SK-N-MC (cell line): ENCODE measurements around the gene VWA1.

ENCODE experiments used
- EZH2 ChIP-seq: fragments of 200-600 bp; sonication (generic); IDR thresholded peaks from one replicate; pipeline ENCODE4 v1.6.1; 2017; ENCODE audit warnings: antibody characterized with exemption
- POLR2AphosphoS5 ChIP-seq: IDR thresholded peaks from 2 replicates; pipeline ENCODE4 v1.6.1; 2012; ENCODE audit warnings: mild to moderate bottlenecking, low read depth, low read length, borderline replicate concordance

DNA sequence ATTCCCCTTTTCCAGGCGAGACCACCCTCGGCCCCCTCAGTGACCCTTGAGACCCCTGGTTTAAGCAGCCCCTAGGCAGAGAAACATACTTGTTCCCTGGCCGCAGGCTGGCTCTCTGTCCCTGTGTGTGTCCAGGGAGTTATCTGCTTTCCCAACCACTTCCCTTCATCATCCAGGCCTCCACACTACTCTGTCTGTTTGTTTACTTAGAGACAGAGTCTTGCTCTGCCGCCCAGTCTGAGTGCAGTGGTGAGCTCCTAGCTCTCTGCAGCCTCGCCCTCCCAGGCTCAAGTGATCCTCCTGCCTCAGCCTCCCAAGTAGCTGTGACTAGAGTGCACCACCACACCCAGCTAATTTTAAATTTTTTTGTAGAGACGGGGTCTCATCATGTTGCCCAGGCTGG lies 5.8 kb upstream of the VWA1 start:
- TF ChIP-seq EZH2: no peak
- no peak for TF ChIP-seq POLR2AphosphoS5
